MM.1S (cell line): ENCODE data around the gene BRME1.

ENCODE experiments used
- DNase-seq: peaks from one replicate; pipeline ENCODE4 v3.0.0-alpha.2; 2015
- H2AFZ ChIP-seq: fragments of 300-600 bp; sonication (generic); 2 replicates; pipeline ENCODE4 v1.6.0; 2016; ENCODE audit warnings: antibody characterized with exemption, low read length
- H3F3A ChIP-seq: fragments of 300-600 bp; sonication (generic); 2 replicates; pipeline ENCODE4 v1.6.1; 2016; ENCODE audit warnings: mild to moderate bottlenecking, antibody characterized with exemption, low read length, moderate library complexity, mixed read lengths; ENCODE audit not compliant: insufficient read depth
- H3K27ac ChIP-seq: fragments of 300-600 bp; sonication (generic); 2 replicates; pipeline ENCODE4 v1.5.1; 2016; ENCODE audit warnings: mild to moderate bottlenecking, low read length
- H3K27me3 ChIP-seq: fragments of 300-600 bp; sonication (generic); replicated peaks from 2 replicates; pipeline ENCODE4 v1.6.0; 2016; ENCODE audit warnings: low read length; ENCODE audit not compliant: insufficient read depth
- H3K36me3 ChIP-seq: fragments of 300-600 bp; sonication (generic); replicated peaks from 2 replicates; pipeline ENCODE4 v1.6.1; 2016; ENCODE audit warnings: mild to moderate bottlenecking, low read length, mixed read lengths; ENCODE audit not compliant: insufficient read depth
- H3K4me1 ChIP-seq: fragments of 300-600 bp; sonication (generic); 2 replicates; pipeline ENCODE4 v1.6.1; 2016; ENCODE audit warnings: low read length, mixed read lengths
- H3K4me2 ChIP-seq: fragments of 300-600 bp; sonication (generic); 2 replicates; pipeline ENCODE4 v1.6.0; 2016; ENCODE audit warnings: low read depth, low read length
- H3K4me3 ChIP-seq: fragments of 300-600 bp; sonication (generic); 2 replicates; pipeline ENCODE4 v1.5.1; 2016; ENCODE audit warnings: low read length, mixed read lengths
- H3K79me2 ChIP-seq: fragments of 300-600 bp; sonication (generic); 2 replicates; pipeline ENCODE4 v1.6.1; 2016; ENCODE audit warnings: mixed run types, low read length, mixed read lengths
- H3K9ac ChIP-seq: fragments of 300-600 bp; sonication (generic); 2 replicates; pipeline ENCODE4 v1.6.1; 2016; ENCODE audit warnings: low read length, mixed read lengths
- H3K9me2 ChIP-seq: fragments of 300-600 bp; sonication (generic); replicated peaks from 2 replicates; pipeline ENCODE4 v1.6.1; 2016; ENCODE audit warnings: mild to moderate bottlenecking, low read length, mixed read lengths; ENCODE audit not compliant: insufficient read depth
- H3K9me3 ChIP-seq: fragments of 300-600 bp; sonication (generic); replicated peaks from 2 replicates; pipeline ENCODE4 v1.6.1; 2016; ENCODE audit warnings: mild to moderate bottlenecking, low read length, mixed read lengths; ENCODE audit not compliant: insufficient read depth
- H4K20me1 ChIP-seq: fragments of 300-600 bp; sonication (generic); 2 replicates; pipeline ENCODE4 v1.6.1; 2016; ENCODE audit warnings: mild to moderate bottlenecking, low read length, moderate library complexity, mixed read lengths; ENCODE audit not compliant: insufficient read depth
- EZH2 ChIP-seq: fragments of 300-600 bp; sonication (generic); optimal IDR thresholded peaks from 2 replicates; pipeline ENCODE3; 2017; ENCODE audit warnings: low read depth, mild to moderate bottlenecking, antibody characterized with exemption, low read length, mixed read lengths
- EZH2phosphoT487 ChIP-seq: fragments of 300-600 bp; sonication (generic); IDR thresholded peaks from 2 replicates; pipeline ENCODE4 v1.6.1; 2018; ENCODE audit warnings: antibody characterized with exemption, low read length
- TF ChIP-seq, protein P1 (sequence below): fragments of 300-600 bp; sonication (generic); IDR thresholded peaks from 2 replicates; pipeline ENCODE4 v1.5.1; 2016; ENCODE audit warnings: antibody characterized with exemption, low read length, mixed read lengths

BRME1 gene

DNA sequence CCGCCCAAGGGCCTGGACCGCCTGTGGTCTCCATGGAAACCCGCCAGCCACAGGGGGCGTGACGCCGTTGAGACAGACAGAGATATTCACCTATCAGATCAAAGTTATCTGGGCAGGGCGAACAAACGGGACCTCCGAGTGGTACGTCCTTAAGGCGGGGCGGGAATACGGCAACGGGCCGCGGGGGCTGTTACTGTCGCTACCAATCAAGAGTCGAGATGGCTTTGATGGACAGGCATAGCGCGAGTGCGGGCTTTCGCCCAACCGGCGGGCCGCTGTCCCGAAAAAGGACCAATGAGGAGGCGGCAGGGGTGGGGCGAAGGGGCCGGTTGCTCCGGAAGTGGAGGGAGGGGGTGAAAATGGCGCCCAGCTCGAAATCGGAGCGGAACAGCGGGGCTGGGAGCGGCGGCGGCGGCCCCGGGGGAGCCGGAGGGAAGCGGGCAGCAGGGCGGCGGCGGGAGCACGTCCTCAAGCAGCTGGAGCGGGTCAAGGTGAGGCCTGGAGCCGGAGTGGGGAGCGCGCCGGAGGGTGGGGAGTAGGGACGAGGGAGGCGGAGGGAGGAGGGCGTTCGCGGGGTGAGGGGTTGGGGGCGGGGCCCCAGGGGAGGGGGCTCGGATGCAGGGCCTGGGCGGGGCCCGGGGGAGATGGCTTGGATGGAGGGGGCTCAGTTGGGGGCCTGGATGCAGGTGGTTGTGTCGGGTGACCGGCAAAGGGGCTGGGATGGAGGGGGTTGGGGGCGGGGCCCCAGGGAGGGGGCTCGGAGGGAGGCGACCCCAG lies 46.4 kb upstream of the BRME1 start, which contains the start of gene DCAF15:
TSS of gene DCAF15 (plus strand) at position 356 of the 777 bp plus-strand sequence. CDS start at position 360, 4 bp downstream.
- no peak for TF ChIP-seq EZH2phosphoT487
- TF ChIP-seq EZH2: no peak
- TF ChIP-seq, protein P1, sequence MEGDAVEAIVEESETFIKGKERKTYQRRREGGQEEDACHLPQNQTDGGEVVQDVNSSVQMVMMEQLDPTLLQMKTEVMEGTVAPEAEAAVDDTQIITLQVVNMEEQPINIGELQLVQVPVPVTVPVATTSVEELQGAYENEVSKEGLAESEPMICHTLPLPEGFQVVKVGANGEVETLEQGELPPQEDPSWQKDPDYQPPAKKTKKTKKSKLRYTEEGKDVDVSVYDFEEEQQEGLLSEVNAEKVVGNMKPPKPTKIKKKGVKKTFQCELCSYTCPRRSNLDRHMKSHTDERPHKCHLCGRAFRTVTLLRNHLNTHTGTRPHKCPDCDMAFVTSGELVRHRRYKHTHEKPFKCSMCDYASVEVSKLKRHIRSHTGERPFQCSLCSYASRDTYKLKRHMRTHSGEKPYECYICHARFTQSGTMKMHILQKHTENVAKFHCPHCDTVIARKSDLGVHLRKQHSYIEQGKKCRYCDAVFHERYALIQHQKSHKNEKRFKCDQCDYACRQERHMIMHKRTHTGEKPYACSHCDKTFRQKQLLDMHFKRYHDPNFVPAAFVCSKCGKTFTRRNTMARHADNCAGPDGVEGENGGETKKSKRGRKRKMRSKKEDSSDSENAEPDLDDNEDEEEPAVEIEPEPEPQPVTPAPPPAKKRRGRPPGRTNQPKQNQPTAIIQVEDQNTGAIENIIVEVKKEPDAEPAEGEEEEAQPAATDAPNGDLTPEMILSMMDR: no peak
- Histone ChIP-seq H4K20me1 (no peaks in the 10 kb centered on the region), H3K27me3 (no peaks in the 10 kb centered on the region), H3K9me3 (no peaks in the 10 kb centered on the region), H3K4me1 (peaks cover 10% of the 10 kb centered on the region), H3K79me2 (peaks cover 21% of the 10 kb centered on the region), H3K36me3 (no peaks in the 10 kb centered on the region), H3K9me2 (no peaks in the 10 kb centered on the region), H3F3A (no peaks in the 10 kb centered on the region), H3K9ac (peak within 1 kb of the TSS; percentile 80), H3K27ac (peak within 1 kb of the TSS; percentile 28; the same call in 1 of the 2 replicates), H2AFZ (peak within 1 kb of the TSS; percentile 65), H3K4me2 (peak within 1 kb of the TSS; percentile 93), H3K4me3 (peak within 1 kb of the TSS; percentile 80)
- DNase-seq: peak; percentile 100

DNA sequence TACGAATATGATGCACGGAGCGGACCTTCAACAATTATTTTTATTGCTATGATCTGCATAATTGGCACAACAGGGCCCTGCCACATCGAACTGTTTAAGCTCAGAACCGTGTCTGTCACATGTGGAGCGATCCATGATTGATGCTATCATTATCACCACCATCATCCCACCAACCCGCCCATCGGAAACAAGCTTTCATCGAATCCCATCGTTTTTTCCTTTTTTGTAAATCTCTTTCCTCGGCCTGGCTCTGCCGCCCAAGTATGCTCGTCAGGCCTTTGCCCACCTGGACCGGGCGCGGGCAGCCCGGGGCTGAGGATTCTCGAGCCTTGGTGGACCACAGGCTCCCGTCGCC lies 45.9 kb upstream of the BRME1 start:
- peak overlapping the region; percentile 64 for H3K4me3 ChIP-seq
- no peaks in the 10 kb centered on the region for H3F3A ChIP-seq
- no peaks in the 10 kb centered on the region for H3K27me3 ChIP-seq
- peaks cover 21% of the 10 kb centered on the region for H3K79me2 ChIP-seq
- no peaks in the 10 kb centered on the region for H3K36me3 ChIP-seq
- H3K9me2 ChIP-seq: no peaks in the 10 kb centered on the region
- TF ChIP-seq, protein P1: no peak
- TF ChIP-seq EZH2: no peak
- no peak for TF ChIP-seq EZH2phosphoT487
- no peaks in the 10 kb centered on the region for H3K9me3 ChIP-seq
- H4K20me1 ChIP-seq: no peaks in the 10 kb centered on the region
- H2AFZ ChIP-seq: peak overlapping the region; percentile 65
- peaks cover 10% of the 10 kb centered on the region for H3K4me1 ChIP-seq
- no peak overlapping the region for H3K27ac ChIP-seq
- peak overlapping the region; percentile 77 for H3K4me2 ChIP-seq
- DNase-seq: no peak
- 0 out of 2 replicates have a peak overlapping the region, but pooled peaks have one; percentile 16 for H3K9ac ChIP-seq

DNA sequence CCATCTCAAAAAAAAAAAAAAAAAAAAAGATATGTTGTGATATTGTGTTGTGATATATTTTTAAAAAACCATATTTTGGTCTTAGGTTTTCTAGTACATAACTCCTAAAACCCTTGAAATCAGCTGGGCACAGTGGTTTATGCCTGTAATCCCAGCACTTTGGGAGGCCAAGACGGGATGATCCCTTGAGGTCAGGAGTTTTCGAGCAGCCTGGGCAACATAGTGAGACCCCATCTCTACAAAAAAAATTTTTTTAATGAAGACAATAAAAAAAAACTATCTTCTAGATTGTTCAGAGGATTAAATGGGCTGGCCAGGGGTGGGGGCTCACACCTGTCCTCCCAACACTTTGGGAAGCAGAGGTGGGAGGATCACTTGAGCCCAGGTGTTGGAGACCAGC lies 45.1 kb upstream of the BRME1 start:
- Histone ChIP-seq H3K27ac (no peak overlapping the region), H3K4me3 (no peak overlapping the region), H4K20me1 (no peaks in the 10 kb centered on the region), H3F3A (no peaks in the 10 kb centered on the region), H2AFZ (no peak overlapping the region), H3K4me1 (peaks cover 10% of the 10 kb centered on the region), H3K9me2 (no peaks in the 10 kb centered on the region), H3K79me2 (peaks cover 21% of the 10 kb centered on the region), H3K4me2 (no peak overlapping the region), H3K27me3 (no peaks in the 10 kb centered on the region), H3K9ac (no peak overlapping the region), H3K36me3 (no peaks in the 10 kb centered on the region), H3K9me3 (no peaks in the 10 kb centered on the region)
- no peak for DNase-seq
- TF ChIP-seq, protein P1: no peak
- TF ChIP-seq EZH2 (no peak), EZH2phosphoT487 (no peak)
